H9 (cell line): ENCODE measurements around the gene TRIM24. TPM values are rescaled to one million over a fixed set of nuclear protein-coding genes. Genes with fewer than 3 reads are reported as not detected.
"Not testable (repeated sequence)": the region's sequence is repeated elsewhere in the genome, so short reads cannot be mapped to it uniquely, and the experiment has no call there.

Experiments
- DNase-seq: peaks from one replicate; pipeline ENCODE4 v3.0.0-alpha.2; 2017
- H2AFZ ChIP-seq: one replicate; pipeline ENCODE4 v1.6.1; 2013; ENCODE audit warnings: mild to moderate bottlenecking, low read length, control low read depth, moderate library complexity
- H2AK5ac ChIP-seq: 2 replicates; pipeline ENCODE4 v1.6.1; 2013; ENCODE audit warnings: low read length, control low read depth, mixed read lengths; ENCODE audit not compliant: insufficient read length
- H2BK120ac ChIP-seq: one replicate; pipeline ENCODE4 v1.6.1; 2013; ENCODE audit warnings: low read depth, mild to moderate bottlenecking, low read length, control low read depth, inconsistent platforms; ENCODE audit not compliant: poor library complexity, severe bottlenecking
- H2BK12ac ChIP-seq: 2 replicates; pipeline ENCODE4 v1.6.1; 2013; ENCODE audit warnings: low read length, control low read depth, mixed read lengths, low read depth; ENCODE audit not compliant: insufficient read length
- H2BK15ac ChIP-seq: 2 replicates; pipeline ENCODE4 v1.6.1; 2013; ENCODE audit warnings: low read depth, low read length, control low read depth
- H2BK20ac ChIP-seq: one replicate; pipeline ENCODE4 v1.6.1; 2013; ENCODE audit warnings: low read depth, mild to moderate bottlenecking, low read length, control low read depth, inconsistent platforms; ENCODE audit not compliant: poor library complexity, severe bottlenecking
- H2BK5ac ChIP-seq: 2 replicates; pipeline ENCODE4 v1.6.1; 2013; ENCODE audit warnings: low read length, control low read depth, mixed read lengths; ENCODE audit not compliant: insufficient read length
- H3K14ac ChIP-seq: 2 replicates; pipeline ENCODE4 v1.6.1; 2013; ENCODE audit warnings: low read length, control low read depth; ENCODE audit not compliant: insufficient read depth
- H3K18ac ChIP-seq: 2 replicates; pipeline ENCODE4 v1.6.1; 2013; ENCODE audit warnings: low read depth, mild to moderate bottlenecking, mixed read lengths, low read length, control low read depth; ENCODE audit not compliant: insufficient read length
- H3K23ac ChIP-seq: 2 replicates; pipeline ENCODE4 v1.6.1; 2013; ENCODE audit warnings: low read length, control low read depth, mixed read lengths, low read depth; ENCODE audit not compliant: insufficient read length
- H3K23me2 ChIP-seq: 2 replicates; pipeline ENCODE4 v1.6.1; 2013; ENCODE audit warnings: low read depth, mild to moderate bottlenecking, mixed read lengths, low read length, control low read depth; ENCODE audit not compliant: insufficient read length, poor library complexity, severe bottlenecking
- H3K27ac ChIP-seq: 2 replicates; pipeline ENCODE4 v1.5.1; 2013; ENCODE audit warnings: low read length, control low read depth, mixed read lengths, low read depth; ENCODE audit not compliant: insufficient read length
- H3K27me3 ChIP-seq: 2 replicates; pipeline ENCODE4 v1.6.1; 2013; ENCODE audit warnings: low read length, control low read depth, inconsistent platforms; ENCODE audit not compliant: insufficient read depth
- H3K4ac ChIP-seq: 2 replicates; pipeline ENCODE4 v1.6.1; 2013; ENCODE audit warnings: low read depth, mild to moderate bottlenecking, control low read depth, inconsistent platforms, low read length, moderate library complexity
- H3K4me1 ChIP-seq: 2 replicates; pipeline ENCODE4 v1.6.1; 2013; ENCODE audit warnings: low read length, control low read depth, inconsistent platforms; ENCODE audit not compliant: insufficient read depth
- H3K4me2 ChIP-seq: 2 replicates; pipeline ENCODE4 v1.6.1; 2013; ENCODE audit warnings: low read length, control low read depth, mixed read lengths; ENCODE audit not compliant: insufficient read length, insufficient read depth
- H3K56ac ChIP-seq: 2 replicates; pipeline ENCODE4 v1.6.1; 2013; ENCODE audit warnings: low read depth, mild to moderate bottlenecking, mixed read lengths, low read length, control low read depth; ENCODE audit not compliant: insufficient read length
- H3K79me1 ChIP-seq: 2 replicates; pipeline ENCODE4 v1.6.1; 2013; ENCODE audit warnings: low read depth, mild to moderate bottlenecking, moderate library complexity, low read length, control low read depth, inconsistent platforms; ENCODE audit not compliant: insufficient read depth, poor library complexity, severe bottlenecking
- H3K79me2 ChIP-seq: 2 replicates; pipeline ENCODE4 v1.6.1; 2013; ENCODE audit warnings: low read length, control low read depth, inconsistent platforms; ENCODE audit not compliant: insufficient read depth
- H3K9ac ChIP-seq: 2 replicates; pipeline ENCODE4 v1.6.1; 2013; ENCODE audit warnings: low read length, control low read depth, mixed read lengths; ENCODE audit not compliant: insufficient read length; ENCODE audit errors: extremely low read depth
- H3K9me3 ChIP-seq: one replicate; pipeline ENCODE4 v1.6.1; 2013; ENCODE audit warnings: low read depth, low read length, inconsistent platforms; ENCODE audit not compliant: control insufficient read depth
- H3T11ph ChIP-seq: one replicate; pipeline ENCODE4 v1.6.1; 2013; ENCODE audit warnings: mild to moderate bottlenecking, low read length, control low read depth, inconsistent platforms
- H4K20me1 ChIP-seq: one replicate; pipeline ENCODE4 v1.6.1; 2013; ENCODE audit not compliant: control insufficient read depth, insufficient read length, insufficient read depth
- H4K5ac ChIP-seq: 2 replicates; pipeline ENCODE4 v1.6.1; 2013; ENCODE audit warnings: low read depth, mild to moderate bottlenecking, mixed read lengths, low read length, control low read depth; ENCODE audit not compliant: insufficient read length
- H4K8ac ChIP-seq: replicated peaks from 2 replicates; pipeline ENCODE4 v1.6.1; 2013; ENCODE audit warnings: low read length, control low read depth, mixed read lengths, low read depth; ENCODE audit not compliant: insufficient read length
- H4K91ac ChIP-seq: 2 replicates; pipeline ENCODE4 v1.6.1; 2013; ENCODE audit warnings: low read depth, mild to moderate bottlenecking, moderate library complexity, mixed read lengths, low read length, control low read depth; ENCODE audit not compliant: insufficient read length
- H3K27ac Mint-ChIP-seq, 3 experiments: 2 replicates in 2 of 3; 3 replicates in 1 of 3; pipeline ENCODE4 v1.8.0; 2020 to 2021; ENCODE audit warnings: mixed read lengths in 3 of 3, mild to moderate bottlenecking in 1 of 3, moderate library complexity in 1 of 3
- H3K27me3 Mint-ChIP-seq: 2 replicates; pipeline ENCODE4 v1.8.0; 2021; ENCODE audit warnings: low read depth, mild to moderate bottlenecking, moderate library complexity, mixed read lengths
- H3K36me3 Mint-ChIP-seq, 3 experiments: 2 replicates in 2 of 3; 3 replicates in 1 of 3; pipeline ENCODE4 v1.8.0; 2020 to 2021; ENCODE audit warnings: low read depth in 3 of 3, mixed read lengths in 3 of 3; ENCODE audit not compliant: insufficient read depth in 1 of 3
- H3K4me1 Mint-ChIP-seq, 2 experiments: 2 replicates each; pipeline ENCODE4 v1.8.0; 2020; ENCODE audit warnings: mixed read lengths in 2 of 2
- H3K4me3 Mint-ChIP-seq, 2 experiments: 2 replicates in 1 of 2; 3 replicates in 1 of 2; pipeline ENCODE4 v1.8.0; 2020 to 2021; ENCODE audit warnings: mild to moderate bottlenecking in 2 of 2, mixed read lengths in 2 of 2, moderate library complexity in 1 of 2
- H3K9me3 Mint-ChIP-seq, 2 experiments: 2 replicates in 1 of 2; 3 replicates in 1 of 2; pipeline ENCODE4 v1.8.0; 2020; ENCODE audit warnings: mild to moderate bottlenecking in 2 of 2, mixed read lengths in 2 of 2, moderate library complexity in 1 of 2
- WGBS: extraction: QIAGEN DNeasy Blood & Tissue Kit; methylation state at CpG from one replicate; pipeline ENCODE4 v1.1.7; 2013; ENCODE audit warnings: missing lambda C conversion rate, low lambda C conversion rate, mixed read lengths; ENCODE audit not compliant: insufficient read length; ENCODE audit errors: extremely low coverage; 5-methylcytosine and 5-hydroxymethylcytosine counted together
- total RNA-seq: library from RNA; stranded (reverse); gene quantifications from 2 replicates; pipeline ENCODE4 v1.2.1, GENCODE V29; 2021

The TRIM24 gene
- total RNA-seq, 1 experiment from 2014 or later: 260 TPM

- not testable (repeated sequence) for H2BK5ac ChIP-seq, H2BK15ac ChIP-seq, H2BK120ac ChIP-seq, H3K4me3 Mint-ChIP-seq, H3K18ac ChIP-seq, DNase-seq, H3K23ac ChIP-seq, H3K4me1 ChIP-seq, H2AFZ ChIP-seq, H2AK5ac ChIP-seq, H4K20me1 ChIP-seq, H3K79me2 ChIP-seq, H3K23me2 ChIP-seq, H3K56ac ChIP-seq, H2BK12ac ChIP-seq, H3T11ph ChIP-seq, H3K4me1 Mint-ChIP-seq, H3K4me2 ChIP-seq, H3K9me3 Mint-ChIP-seq, H3K27ac Mint-ChIP-seq, H3K27me3 ChIP-seq, H2BK20ac ChIP-seq, H3K9me3 ChIP-seq, H4K8ac ChIP-seq, H3K9ac ChIP-seq, H4K91ac ChIP-seq, H3K27ac ChIP-seq, H3K27me3 Mint-ChIP-seq, H3K4ac ChIP-seq, H4K5ac ChIP-seq, H3K79me1 ChIP-seq, H3K14ac ChIP-seq, H3K36me3 Mint-ChIP-seq
- no CpG with 5 or more reads among the region's 6 CpGs for WGBS
These were observed 47.1 kb upstream of the TRIM24 start for GRCh38 chr7:138412921-138413320.
